Kidney (tissue), 14 donors: ENCODE results near the gene HPCAL1. TPM values are rescaled to one million over a fixed set of nuclear protein-coding genes. Genes with fewer than 3 reads are reported as not detected.

ENCODE experiments used
- DNase-seq, 5 donors: peaks; one replicate each; pipeline ENCODE4 v3.0.0-alpha.2; 2013 to 2020
- FAIRE-seq: peaks from 2 replicates; lab custom pipeline; 2012; peaks lifted over from hg19 to GRCh38; lab: Jason Lieb, UNC
- H3K27ac ChIP-seq, 2 donors: one replicate each; pipeline ENCODE4 v1.7.0; 2013; ENCODE audit warnings: low read depth in 2 of 2, low read length in 2 of 2, inconsistent platforms in 1 of 2
- H3K27me3 ChIP-seq: one replicate; pipeline ENCODE4 v1.7.1; 2013; ENCODE audit warnings: low read length, inconsistent platforms; ENCODE audit not compliant: control insufficient read depth, insufficient read depth
- H3K36me3 ChIP-seq, 3 donors: one replicate each; pipeline versions ENCODE4 v1.7.0 to v1.7.1; 2013; ENCODE audit warnings: low read length in 3 of 3, control low read depth in 1 of 3, inconsistent platforms in 1 of 3; ENCODE audit not compliant: insufficient read depth in 3 of 3, control insufficient read depth in 2 of 3
- H3K4me1 ChIP-seq, 3 donors: one replicate each; pipeline versions ENCODE4 v1.7.0 to v1.7.1; 2013; ENCODE audit warnings: low read length in 3 of 3, inconsistent platforms in 1 of 3, low read depth in 1 of 3; ENCODE audit not compliant: control insufficient read depth in 2 of 3, insufficient read depth in 2 of 3
- H3K4me3 ChIP-seq, 3 donors: one replicate each; pipeline versions ENCODE4 v1.7.0 to v1.8.1; 2013; ENCODE audit warnings: low read length in 3 of 3, control low read depth in 1 of 3, inconsistent platforms in 1 of 3
- H3K9ac ChIP-seq, 3 donors: one replicate each; pipeline versions ENCODE4 v1.7.0 to v1.7.1; 2013; ENCODE audit warnings: low read length in 3 of 3, control low read depth in 1 of 3, inconsistent platforms in 1 of 3
- H3K9me3 ChIP-seq, 3 donors: one replicate each; pipeline versions ENCODE4 v1.7.0 to v1.7.1; 2013; ENCODE audit warnings: low read length in 3 of 3, control low read depth in 1 of 3, inconsistent platforms in 1 of 3; ENCODE audit not compliant: control insufficient read depth in 2 of 3, insufficient read depth in 1 of 3
- intact Hi-C: fragments of 100-400 bp; cut with DNase I; formaldehyde crosslinking; loops from one replicate; pipeline ENCODE4 v1.11.1; 2022
- polyA plus RNA-seq: library from polyadenylated mRNA; stranded (reverse); fragments of 350-450 nt; fragmentation: Illumina TruSeq; extraction: RNeasy Lipid Tissue Mini Kit (QIAGEN cat#74804); gene quantifications from one replicate; pipeline ENCODE4 v1.2.3, GENCODE V29; 2014; ENCODE audit warnings: low read depth, low replicate concordance; ENCODE audit not compliant: insufficient read depth
- total RNA-seq: library from RNA; stranded (reverse); fragmentation: NEBNext Ultra II Directional; extraction: Animal tissue kit (Norgen Biotek cat#: 25700); gene quantifications from one replicate; pipeline ENCODE4 v1.2.1, GENCODE V29; 2021
- TF ChIP-seq, protein P1 (sequence below): IDR thresholded peaks from 3 replicates; pipeline ENCODE4 v1.5.1; 2012; ENCODE audit warnings: mild to moderate bottlenecking, moderate library complexity, borderline replicate concordance; ENCODE audit not compliant: insufficient read depth; ENCODE audit errors: extremely low read depth
- donor health status: control.
- donor health status: control.
- donor health status: control.
- donor health status: control.
- donor health status: control.
- donor health status: DM: yes; HTN: yes; CAD: no.
- donor health status: Normal renal cell carcinoma (clear cell type).

The HPCAL1 gene
- total and polyA plus RNA-seq, 2 donors from 2014 or later: 47.3 to 121 TPM

- TF ChIP-seq, protein P1, sequence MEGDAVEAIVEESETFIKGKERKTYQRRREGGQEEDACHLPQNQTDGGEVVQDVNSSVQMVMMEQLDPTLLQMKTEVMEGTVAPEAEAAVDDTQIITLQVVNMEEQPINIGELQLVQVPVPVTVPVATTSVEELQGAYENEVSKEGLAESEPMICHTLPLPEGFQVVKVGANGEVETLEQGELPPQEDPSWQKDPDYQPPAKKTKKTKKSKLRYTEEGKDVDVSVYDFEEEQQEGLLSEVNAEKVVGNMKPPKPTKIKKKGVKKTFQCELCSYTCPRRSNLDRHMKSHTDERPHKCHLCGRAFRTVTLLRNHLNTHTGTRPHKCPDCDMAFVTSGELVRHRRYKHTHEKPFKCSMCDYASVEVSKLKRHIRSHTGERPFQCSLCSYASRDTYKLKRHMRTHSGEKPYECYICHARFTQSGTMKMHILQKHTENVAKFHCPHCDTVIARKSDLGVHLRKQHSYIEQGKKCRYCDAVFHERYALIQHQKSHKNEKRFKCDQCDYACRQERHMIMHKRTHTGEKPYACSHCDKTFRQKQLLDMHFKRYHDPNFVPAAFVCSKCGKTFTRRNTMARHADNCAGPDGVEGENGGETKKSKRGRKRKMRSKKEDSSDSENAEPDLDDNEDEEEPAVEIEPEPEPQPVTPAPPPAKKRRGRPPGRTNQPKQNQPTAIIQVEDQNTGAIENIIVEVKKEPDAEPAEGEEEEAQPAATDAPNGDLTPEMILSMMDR: no peak
- no peak for FAIRE-seq
- peak in 2 of 5 donors; percentile 34 to 58 for DNase-seq
- intact Hi-C loops: no loop called here
- Histone ChIP-seq H3K4me3 (no peak overlapping the region), H3K9me3 (no peaks in the 10 kb centered on the region), H3K27me3 (no peaks in the 10 kb centered on the region), H3K27ac (no peak overlapping the region), H3K36me3 (no peaks in the 10 kb centered on the region), H3K9ac (no peak overlapping the region), H3K4me1 (no peaks in the 10 kb centered on the region)
Observed at GRCh38 chr2:10256515-10257031, 46.1 kb upstream of the HPCAL1 start.

- H3K4me1 ChIP-seq: no peaks in the 10 kb centered on the region
- no peak overlapping the region for H3K4me3 ChIP-seq
- FAIRE-seq (no peak), DNase-seq (peak in 1 of 5 donors; percentile 43)
- no peaks in the 10 kb centered on the region for H3K9me3 ChIP-seq
- no peaks in the 10 kb centered on the region for H3K36me3 ChIP-seq
- H3K27me3 ChIP-seq: no peaks in the 10 kb centered on the region
- H3K27ac ChIP-seq: no peak overlapping the region
- TF ChIP-seq, protein P1: no peak
- intact Hi-C loops: no loop called here
- H3K9ac ChIP-seq: no peak overlapping the region
Observed at GRCh38 chr2:10257036-10257435, 45.7 kb upstream of the HPCAL1 start.

DNA sequence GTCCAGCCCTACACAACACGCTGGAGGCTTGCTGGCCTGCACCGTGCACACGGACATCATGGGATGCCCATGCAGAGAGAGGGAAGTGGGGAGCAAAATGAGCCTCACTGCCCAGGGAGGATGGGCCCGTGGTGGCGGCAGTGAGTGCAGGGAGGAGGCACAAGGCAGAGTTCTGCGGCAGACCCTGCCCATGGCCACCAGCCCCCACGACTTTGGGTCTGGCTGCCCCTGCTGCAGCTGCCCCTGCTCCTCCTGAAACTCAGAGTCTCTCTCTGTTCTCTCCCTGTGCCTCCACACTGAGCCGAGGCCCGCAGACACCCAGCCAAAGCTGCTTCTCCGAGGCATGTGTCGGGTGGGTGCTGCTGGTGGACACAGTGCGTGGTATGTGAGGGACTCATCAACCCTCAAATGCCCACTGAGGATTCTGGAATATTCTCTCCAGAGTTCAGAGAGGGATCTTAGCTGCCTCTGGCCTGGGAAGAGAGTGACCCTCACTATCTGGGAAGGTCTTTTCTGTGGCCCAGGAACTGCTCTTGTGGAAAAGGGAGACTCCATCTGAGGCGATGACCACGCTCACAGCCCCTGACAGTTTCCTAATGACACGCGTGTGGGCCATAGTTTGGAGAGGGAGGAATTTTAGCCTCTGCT is 45.1 kb upstream of the HPCAL1 start:
- DNase-seq (peak in 2 of 5 donors; percentile 22 to 61), FAIRE-seq (no peak)
- Histone ChIP-seq H3K27me3 (no peaks in the 10 kb centered on the region), H3K4me1 (no peaks in the 10 kb centered on the region), H3K9me3 (no peaks in the 10 kb centered on the region), H3K4me3 (no peak overlapping the region), H3K36me3 (no peaks in the 10 kb centered on the region), H3K9ac (no peak overlapping the region), H3K27ac (no peak overlapping the region)
- intact Hi-C loops: no loop called here
- TF ChIP-seq, protein P1: no peak

- Histone ChIP-seq H3K27me3 (no peaks in the 10 kb centered on the region), H3K4me1 (no peaks in the 10 kb centered on the region), H3K9ac (no peak overlapping the region), H3K36me3 (no peaks in the 10 kb centered on the region), H3K27ac (no peak overlapping the region), H3K4me3 (no peak overlapping the region), H3K9me3 (no peaks in the 10 kb centered on the region)
- intact Hi-C loops: no loop called here
- peak in 1 of 5 donors; percentile 16 for DNase-seq
- no peak for FAIRE-seq
- TF ChIP-seq, protein P1: no peak
Observed at GRCh38 chr2:10258326-10258725, 44.4 kb upstream of the HPCAL1 start.
